HepG2 (cell line): ENCODE data around the gene TRMT1. TPM values are rescaled to one million over a fixed set of nuclear protein-coding genes. Genes with fewer than 3 reads are reported as not detected.

ENCODE experiments used
- AGO2 ChIP-seq: fragments of 200-400 bp; formaldehyde crosslinking; optimal IDR thresholded peaks from 2 replicates; pipeline ENCODE3; 2017; ENCODE audit warnings: mild to moderate bottlenecking, low read depth, low read length, moderate library complexity
- ARNT ChIP-seq: fragments of 450-650 bp; IDR thresholded peaks from 2 replicates; pipeline ENCODE4 v1.6.1; 2017
- ESRRA ChIP-seq: sonication (generic); formaldehyde crosslinking; IDR thresholded peaks from 2 replicates; pipeline ENCODE4 v1.5.1; 2020; ENCODE audit warnings: mild to moderate bottlenecking, low read depth, missing genetic modification reagents
- KLF6 ChIP-seq: IDR thresholded peaks from 2 replicates; pipeline ENCODE4 v1.8.0; 2016; ENCODE audit warnings: missing biosample characterization, missing genetic modification reagents
- MYC ChIP-seq: sonication (generic); formaldehyde crosslinking; IDR thresholded peaks from 2 replicates; pipeline ENCODE4 v1.9.0; 2021; ENCODE audit warnings: missing genetic modification reagents, borderline replicate concordance
- NFATC3 ChIP-seq: sonication (generic); formaldehyde crosslinking; IDR thresholded peaks from 2 replicates; pipeline ENCODE4 v1.5.1; 2020; ENCODE audit warnings: mild to moderate bottlenecking, missing genetic modification reagents
- XRCC5 ChIP-seq: fragments of 200-400 bp; formaldehyde crosslinking; optimal IDR thresholded peaks from 2 replicates; pipeline ENCODE3; 2017; ENCODE audit warnings: mild to moderate bottlenecking, low read length
- ZFP1 ChIP-seq: IDR thresholded peaks from 2 replicates; pipeline ENCODE4 v1.6.1; 2016
- ZNF224 ChIP-seq: sonication (generic); formaldehyde crosslinking; IDR thresholded peaks from 2 replicates; pipeline ENCODE4 v1.5.0; 2020; ENCODE audit warnings: mild to moderate bottlenecking, missing genetic modification reagents
- ZNF451 ChIP-seq: sonication (generic); formaldehyde crosslinking; IDR thresholded peaks from 2 replicates; pipeline ENCODE4 v1.5.0; 2020; ENCODE audit warnings: mild to moderate bottlenecking, missing genetic modification reagents
- ZNF652 ChIP-seq: IDR thresholded peaks from 2 replicates; pipeline ENCODE4 v1.6.1; 2016; ENCODE audit warnings: low read depth, borderline replicate concordance
- ZNF878 ChIP-seq: sonication (generic); formaldehyde crosslinking; IDR thresholded peaks from 2 replicates; pipeline ENCODE4 v1.8.1; 2023; ENCODE audit warnings: mild to moderate bottlenecking, missing genetic modification reagents, moderate library complexity
- ZSCAN22 ChIP-seq: sonication (generic); formaldehyde crosslinking; IDR thresholded peaks from 2 replicates; pipeline ENCODE4 v1.4.0; 2020; ENCODE audit warnings: mild to moderate bottlenecking, missing genetic modification reagents
- polyA plus RNA-seq, 8 experiments: library from polyadenylated mRNA; depleted of rRNA in 3 of 8; stranded (reverse) in 7 of 8; unstranded in 1 of 8; fragments of >200 nt; fragmentation: Illumina TruSeq in 4 of 8; extraction: Trizol in 4 of 8; gene quantifications; 2 replicates each; pipeline versions ENCODE4 v1.2.1 to v1.2.3, GENCODE V29; 2011 to 2016; ENCODE audit warnings: low read depth in 4 of 8, missing spikeins in 1 of 8, mixed read lengths in 1 of 8; ENCODE audit not compliant: insufficient read depth in 1 of 8
- total RNA-seq, 5 experiments: library from RNA; depleted of rRNA; stranded (reverse); fragments of >200 nt; fragmentation: Illumina TruSeq; extraction: Trizol; gene quantifications; 2 replicates each; pipeline ENCODE4 v1.2.3, GENCODE V29; 2016; ENCODE audit warnings: low read depth in 1 of 5
- TF ChIP-seq, protein P1 (sequence below): IDR thresholded peaks from 2 replicates; pipeline ENCODE4 v1.6.1; 2016; ENCODE audit warnings: mild to moderate bottlenecking, missing biosample characterization, missing genetic modification reagents
- TF ChIP-seq, protein P2 (sequence below): sonication (generic); formaldehyde crosslinking; IDR thresholded peaks from 2 replicates; pipeline ENCODE4 v1.4.0; 2020; ENCODE audit warnings: mild to moderate bottlenecking, missing genetic modification reagents
- TF ChIP-seq, protein P3 (sequence below): sonication (generic); formaldehyde crosslinking; IDR thresholded peaks from 2 replicates; pipeline ENCODE4 v1.5.1; 2020; ENCODE audit warnings: mild to moderate bottlenecking, moderate library complexity, missing genetic modification reagents
- TF ChIP-seq, protein P4 (sequence below): sonication (generic); formaldehyde crosslinking; IDR thresholded peaks from 2 replicates; pipeline ENCODE4 v1.9.0; 2021; ENCODE audit warnings: missing genetic modification reagents, borderline replicate concordance
- TF ChIP-seq, protein P5 (sequence below): sonication (generic); formaldehyde crosslinking; IDR thresholded peaks from 2 replicates; pipeline ENCODE4 v1.8.0; 2022; ENCODE audit warnings: missing genetic modification reagents, low read depth, mild to moderate bottlenecking, borderline replicate concordance
- TF ChIP-seq, protein P6 (sequence below): sonication (generic); formaldehyde crosslinking; IDR thresholded peaks from 2 replicates; pipeline ENCODE4 v1.4.0; 2020; ENCODE audit warnings: mild to moderate bottlenecking, missing genetic modification reagents
- TF ChIP-seq, protein P7 (sequence below): sonication (generic); formaldehyde crosslinking; IDR thresholded peaks from 2 replicates; pipeline ENCODE4 v1.4.0; 2020; ENCODE audit warnings: missing genetic modification reagents, low read depth, mild to moderate bottlenecking, borderline replicate concordance

The TRMT1 gene
- total and polyA plus RNA-seq, 2 of the 13 experiments (the other 11 are each of a cell fraction or from before 2014, with no cell fraction given): 35.5 to 44.1 TPM

DNA sequence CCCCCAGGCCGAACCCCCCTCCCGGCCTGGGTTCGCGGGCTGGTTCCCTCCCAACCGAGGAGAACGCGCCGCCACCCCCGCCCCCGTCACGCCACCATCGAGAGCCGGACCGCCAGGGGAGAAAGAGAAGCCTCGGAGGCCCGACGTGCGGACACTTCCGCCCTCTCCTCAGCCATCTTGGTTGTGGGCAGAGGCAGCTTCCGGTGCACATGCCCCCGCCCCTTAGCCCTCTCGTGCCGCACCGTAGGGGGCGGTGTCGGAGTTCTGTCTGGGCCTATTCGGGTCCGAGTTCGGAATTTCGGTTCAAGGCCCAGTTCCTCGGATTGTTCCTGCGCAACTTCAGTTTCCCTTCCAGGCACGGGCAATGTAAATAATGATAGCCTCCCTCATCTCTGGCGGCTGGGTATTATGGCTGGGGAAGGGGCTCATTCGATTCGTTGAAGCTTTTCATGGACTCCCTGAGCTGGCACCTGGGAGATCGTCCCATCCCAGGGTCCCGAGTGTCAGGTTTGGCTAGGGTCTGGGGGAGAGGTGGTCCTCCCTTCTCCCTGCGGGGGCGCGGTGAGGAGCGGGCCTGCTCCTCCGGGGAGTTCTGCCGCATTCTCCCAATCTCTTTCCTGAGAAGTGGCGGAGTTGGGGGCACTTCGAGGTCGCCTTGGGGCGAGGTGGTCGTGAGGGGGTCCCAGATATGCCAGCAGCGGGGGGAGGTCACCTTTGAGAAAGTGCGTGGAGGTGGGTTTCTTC lies 33.8 kb upstream of the TRMT1 start, which contains the start of the genes IER2 and STX10 (continued):
- TF ChIP-seq, protein P1, sequence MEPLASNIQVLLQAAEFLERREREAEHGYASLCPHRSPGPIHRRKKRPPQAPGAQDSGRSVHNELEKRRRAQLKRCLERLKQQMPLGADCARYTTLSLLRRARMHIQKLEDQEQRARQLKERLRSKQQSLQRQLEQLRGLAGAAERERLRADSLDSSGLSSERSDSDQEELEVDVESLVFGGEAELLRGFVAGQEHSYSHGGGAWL: peak; percentile 19; the same call in 1 of the 2 replicates
- TF ChIP-seq ZFP1 (CRISPR knock-in tag): no peak; the same call in 1 of the 2 replicates
- TF ChIP-seq ZNF451 (CRISPR knock-in tag): peak; percentile 39; the same call in 1 of the 2 replicates
- TF ChIP-seq MYC (CRISPR knock-in tag): peak; percentile 81
- TF ChIP-seq XRCC5: peak; percentile 85
- no peak for TF ChIP-seq ARNT
- TF ChIP-seq ESRRA (CRISPR knock-in tag): no peak
- peak; percentile 31; the same call in 1 of the 2 replicates for TF ChIP-seq ZNF652 (CRISPR knock-in tag)
- TF ChIP-seq, protein P2, sequence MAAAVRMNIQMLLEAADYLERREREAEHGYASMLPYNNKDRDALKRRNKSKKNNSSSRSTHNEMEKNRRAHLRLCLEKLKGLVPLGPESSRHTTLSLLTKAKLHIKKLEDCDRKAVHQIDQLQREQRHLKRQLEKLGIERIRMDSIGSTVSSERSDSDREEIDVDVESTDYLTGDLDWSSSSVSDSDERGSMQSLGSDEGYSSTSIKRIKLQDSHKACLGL: peak; percentile 18; the same call in 1 of the 2 replicates
- TF ChIP-seq AGO2: peak; percentile 45
- TF ChIP-seq, protein P3, sequence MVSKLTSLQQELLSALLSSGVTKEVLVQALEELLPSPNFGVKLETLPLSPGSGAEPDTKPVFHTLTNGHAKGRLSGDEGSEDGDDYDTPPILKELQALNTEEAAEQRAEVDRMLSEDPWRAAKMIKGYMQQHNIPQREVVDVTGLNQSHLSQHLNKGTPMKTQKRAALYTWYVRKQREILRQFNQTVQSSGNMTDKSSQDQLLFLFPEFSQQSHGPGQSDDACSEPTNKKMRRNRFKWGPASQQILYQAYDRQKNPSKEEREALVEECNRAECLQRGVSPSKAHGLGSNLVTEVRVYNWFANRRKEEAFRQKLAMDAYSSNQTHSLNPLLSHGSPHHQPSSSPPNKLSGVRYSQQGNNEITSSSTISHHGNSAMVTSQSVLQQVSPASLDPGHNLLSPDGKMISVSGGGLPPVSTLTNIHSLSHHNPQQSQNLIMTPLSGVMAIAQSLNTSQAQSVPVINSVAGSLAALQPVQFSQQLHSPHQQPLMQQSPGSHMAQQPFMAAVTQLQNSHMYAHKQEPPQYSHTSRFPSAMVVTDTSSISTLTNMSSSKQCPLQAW (CRISPR knock-in tag): peak; percentile 88
- TF ChIP-seq NFATC3: no peak
- TF ChIP-seq, protein P4, sequence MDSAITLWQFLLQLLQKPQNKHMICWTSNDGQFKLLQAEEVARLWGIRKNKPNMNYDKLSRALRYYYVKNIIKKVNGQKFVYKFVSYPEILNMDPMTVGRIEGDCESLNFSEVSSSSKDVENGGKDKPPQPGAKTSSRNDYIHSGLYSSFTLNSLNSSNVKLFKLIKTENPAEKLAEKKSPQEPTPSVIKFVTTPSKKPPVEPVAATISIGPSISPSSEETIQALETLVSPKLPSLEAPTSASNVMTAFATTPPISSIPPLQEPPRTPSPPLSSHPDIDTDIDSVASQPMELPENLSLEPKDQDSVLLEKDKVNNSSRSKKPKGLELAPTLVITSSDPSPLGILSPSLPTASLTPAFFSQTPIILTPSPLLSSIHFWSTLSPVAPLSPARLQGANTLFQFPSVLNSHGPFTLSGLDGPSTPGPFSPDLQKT: 0 out of 2 replicates have a peak, but pooled peaks have one; percentile 15
- 0 out of 2 replicates have a peak, but pooled peaks have one; percentile 56 for TF ChIP-seq KLF6 (CRISPR knock-in tag)
- TF ChIP-seq, protein P5, sequence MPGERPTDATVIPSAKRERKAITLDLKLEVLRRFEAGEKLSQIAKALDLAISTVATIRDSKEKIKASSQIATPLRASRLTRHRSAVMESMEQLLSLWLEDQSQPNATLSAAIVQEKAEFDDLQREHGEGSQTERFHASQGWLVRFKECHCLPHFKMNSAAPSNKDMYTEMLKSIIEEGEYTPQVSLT (CRISPR knock-in tag): no peak
- no peak for TF ChIP-seq ZNF224
- TF ChIP-seq ZSCAN22 (CRISPR knock-in tag): no peak
- TF ChIP-seq, protein P6, sequence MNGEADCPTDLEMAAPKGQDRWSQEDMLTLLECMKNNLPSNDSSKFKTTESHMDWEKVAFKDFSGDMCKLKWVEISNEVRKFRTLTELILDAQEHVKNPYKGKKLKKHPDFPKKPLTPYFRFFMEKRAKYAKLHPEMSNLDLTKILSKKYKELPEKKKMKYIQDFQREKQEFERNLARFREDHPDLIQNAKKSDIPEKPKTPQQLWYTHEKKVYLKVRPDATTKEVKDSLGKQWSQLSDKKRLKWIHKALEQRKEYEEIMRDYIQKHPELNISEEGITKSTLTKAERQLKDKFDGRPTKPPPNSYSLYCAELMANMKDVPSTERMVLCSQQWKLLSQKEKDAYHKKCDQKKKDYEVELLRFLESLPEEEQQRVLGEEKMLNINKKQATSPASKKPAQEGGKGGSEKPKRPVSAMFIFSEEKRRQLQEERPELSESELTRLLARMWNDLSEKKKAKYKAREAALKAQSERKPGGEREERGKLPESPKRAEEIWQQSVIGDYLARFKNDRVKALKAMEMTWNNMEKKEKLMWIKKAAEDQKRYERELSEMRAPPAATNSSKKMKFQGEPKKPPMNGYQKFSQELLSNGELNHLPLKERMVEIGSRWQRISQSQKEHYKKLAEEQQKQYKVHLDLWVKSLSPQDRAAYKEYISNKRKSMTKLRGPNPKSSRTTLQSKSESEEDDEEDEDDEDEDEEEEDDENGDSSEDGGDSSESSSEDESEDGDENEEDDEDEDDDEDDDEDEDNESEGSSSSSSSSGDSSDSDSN (CRISPR knock-in tag): peak; percentile 61; the same call in 1 of the 2 replicates
- peak; percentile 19; the same call in 1 of the 2 replicates for TF ChIP-seq ZNF878 (CRISPR knock-in tag)
- TF ChIP-seq, protein P7, sequence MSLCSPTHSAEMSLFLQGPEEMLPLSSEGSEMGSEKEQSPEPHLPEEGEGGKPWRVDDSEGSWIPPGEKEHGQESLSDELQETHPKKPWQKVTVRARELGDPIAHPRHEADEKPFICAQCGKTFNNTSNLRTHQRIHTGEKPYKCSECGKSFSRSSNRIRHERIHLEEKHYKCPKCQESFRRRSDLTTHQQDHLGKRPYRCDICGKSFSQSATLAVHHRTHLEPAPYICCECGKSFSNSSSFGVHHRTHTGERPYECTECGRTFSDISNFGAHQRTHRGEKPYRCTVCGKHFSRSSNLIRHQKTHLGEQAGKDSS (CRISPR knock-in tag): peak; percentile 75
